Measurements from ENCODE around the gene BTD.
A peak's percentile ranks its signal among the peaks of the same experiment; 100 is the strongest.
"Not testable (repeated sequence)": the region's sequence is repeated elsewhere in the genome, so short reads cannot be mapped to it uniquely, and the experiment has no call there.

BTD gene

GRCh38 chr3:15612001-15612400, 10.5 kb downstream of the BTD start:
- Histone ChIP-seq H3K4me1 (peaks cover 20% of the 10 kb centered on the region), H3K4me3 (no peak overlapping the region), H3K36me3 (replicated peaks) (no peaks in the 10 kb centered on the region), H3K27me3 (ENCODE audit: low read depth) (no peaks in the 10 kb centered on the region), H3K9me3 (no peaks in the 10 kb centered on the region)
- in situ Hi-C loops (cut with MboI; ENCODE audit: low sequenced_read_pairs) = no loop called here
- peak in 1 of 2 experiments; percentile 61 for DNase-seq (ENCODE audit: low spot score in 2 of 2)

DNA sequence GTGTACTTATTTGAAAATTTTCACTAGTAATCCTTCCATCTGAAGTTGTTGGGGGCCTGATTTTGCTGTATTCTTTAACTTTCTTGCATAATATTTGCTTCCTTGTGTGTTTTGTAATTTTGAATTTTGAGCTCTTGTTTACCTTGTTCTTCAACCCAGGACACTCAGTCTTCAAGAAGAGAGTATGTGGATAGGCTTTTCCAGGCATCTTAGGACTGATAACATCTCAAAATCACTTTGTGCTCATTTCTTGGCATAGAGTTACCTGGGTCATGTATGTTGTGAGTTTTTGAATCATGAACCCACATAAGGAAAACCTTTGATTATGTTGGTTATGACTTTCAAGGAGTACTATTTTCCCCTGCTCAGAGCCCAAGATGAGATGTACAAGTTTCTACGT, 13.4 kb downstream of the BTD start:
- in situ Hi-C loops (cut with MboI; ENCODE audit: low sequenced_read_pairs) = no loop called here
- Histone ChIP-seq H3K27me3 (ENCODE audit: low read depth) (no peaks in the 10 kb centered on the region), H3K4me3 (no peak overlapping the region), H3K4me1 (peaks cover 17% of the 10 kb centered on the region), H3K36me3 (replicated peaks) (no peaks in the 10 kb centered on the region), H3K9me3 (no peaks in the 10 kb centered on the region)
- DNase-seq (ENCODE audit: low spot score in 2 of 2) = no peak

DNA sequence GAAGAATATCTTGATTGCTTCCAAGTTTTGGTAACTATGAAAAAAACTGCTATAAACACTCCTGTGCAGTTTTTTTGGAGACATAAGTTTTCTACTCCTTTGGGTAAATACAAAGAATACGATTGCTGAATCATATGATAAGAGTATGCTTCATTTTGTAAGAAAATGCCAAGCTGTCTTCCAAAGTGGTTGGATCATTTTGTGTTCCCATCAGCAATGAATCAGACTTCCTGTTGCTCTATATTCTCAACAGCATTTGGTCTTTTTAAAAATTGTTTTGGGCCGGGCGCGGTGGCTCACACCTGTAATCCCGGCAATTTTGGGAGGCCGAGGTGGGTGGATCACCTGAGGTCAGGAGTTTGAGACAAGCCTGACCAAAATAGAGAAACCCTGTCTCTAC, 14.5 kb downstream of the BTD start:
- Histone ChIP-seq H3K27me3 (ENCODE audit: low read depth) (no peaks in the 10 kb centered on the region), H3K9me3 (no peaks in the 10 kb centered on the region), H3K4me1 (peaks cover 17% of the 10 kb centered on the region), H3K36me3 (replicated peaks) (no peaks in the 10 kb centered on the region), H3K4me3 (no peak overlapping the region)
- in situ Hi-C loops (cut with MboI; ENCODE audit: low sequenced_read_pairs) = no loop called here
- no peak for DNase-seq (ENCODE audit: low spot score in 2 of 2)

- in situ Hi-C loops (cut with MboI; ENCODE audit: low sequenced_read_pairs); DNase-seq (ENCODE audit: low spot score in 2 of 2): not testable (repeated sequence)
Observed at GRCh38 chr3:15619659-15620464, 18.3 kb downstream of the BTD start.

GRCh38 chr3:15623535-15624440, 22.2 kb downstream of the BTD start:
- no peak for DNase-seq (ENCODE audit: low spot score in 2 of 2)
- in situ Hi-C loops (cut with MboI; ENCODE audit: low sequenced_read_pairs) = no loop called here
- Histone ChIP-seq H3K4me3 (no peak overlapping the region), H3K36me3 (replicated peaks) (no peaks in the 10 kb centered on the region), H3K4me1 (no peaks in the 10 kb centered on the region), H3K27me3 (ENCODE audit: low read depth) (no peaks in the 10 kb centered on the region), H3K9me3 (peaks cover 2% of the 10 kb centered on the region; the same call in 1 of the 2 replicates)

More at GRCh38 chr3:15619659-15620464, 18.3 kb downstream of the BTD start:
- not testable (repeated sequence) for H3K27me3 ChIP-seq (ENCODE audit: low read depth); H3K4me1 ChIP-seq; H3K4me3 ChIP-seq; H3K9me3 ChIP-seq; H3K36me3 ChIP-seq (replicated peaks)

- H3K36me3 ChIP-seq (replicated peaks) = no peaks in the 10 kb centered on the region
- no peaks in the 10 kb centered on the region; the same call in 1 of the 2 replicates for H3K27me3 ChIP-seq (ENCODE audit: low read depth)
- DNase-seq (ENCODE audit: low spot score in 2 of 2) = no peak
- in situ Hi-C loops (cut with MboI; ENCODE audit: low sequenced_read_pairs) = no loop called here
- no peak overlapping the region for H3K4me3 ChIP-seq
- peaks cover 22% of the 10 kb centered on the region for H3K4me1 ChIP-seq
- H3K9me3 ChIP-seq = no peaks in the 10 kb centered on the region
Observed at GRCh38 chr3:15628967-15629366, 27.4 kb downstream of the BTD start.

- H3K27me3 ChIP-seq (ENCODE audit: low read depth) = no peaks in the 10 kb centered on the region; the same call in 1 of the 2 replicates
- DNase-seq (ENCODE audit: low spot score in 2 of 2) = peak; percentile 70 to 85
- no peaks in the 10 kb centered on the region for H3K36me3 ChIP-seq (replicated peaks)
- peaks cover 24% of the 10 kb centered on the region for H3K4me1 ChIP-seq
- no peak overlapping the region for H3K4me3 ChIP-seq
- in situ Hi-C loops (cut with MboI; ENCODE audit: low sequenced_read_pairs) = no loop called here
- no peaks in the 10 kb centered on the region for H3K9me3 ChIP-seq
Observed at GRCh38 chr3:15629860-15630597, 28.5 kb downstream of the BTD start.

GRCh38 chr3:15630646-15631350, 29.3 kb downstream of the BTD start:
- peak in 1 of 2 experiments; percentile 31 for DNase-seq (ENCODE audit: low spot score in 2 of 2)
- Histone ChIP-seq H3K4me1 (peaks cover 24% of the 10 kb centered on the region), H3K4me3 (no peak overlapping the region), H3K9me3 (no peaks in the 10 kb centered on the region), H3K36me3 (replicated peaks) (no peaks in the 10 kb centered on the region), H3K27me3 (ENCODE audit: low read depth) (no peaks in the 10 kb centered on the region; the same call in 1 of the 2 replicates)
- in situ Hi-C loops (cut with MboI; ENCODE audit: low sequenced_read_pairs) = no loop called here

DNA sequence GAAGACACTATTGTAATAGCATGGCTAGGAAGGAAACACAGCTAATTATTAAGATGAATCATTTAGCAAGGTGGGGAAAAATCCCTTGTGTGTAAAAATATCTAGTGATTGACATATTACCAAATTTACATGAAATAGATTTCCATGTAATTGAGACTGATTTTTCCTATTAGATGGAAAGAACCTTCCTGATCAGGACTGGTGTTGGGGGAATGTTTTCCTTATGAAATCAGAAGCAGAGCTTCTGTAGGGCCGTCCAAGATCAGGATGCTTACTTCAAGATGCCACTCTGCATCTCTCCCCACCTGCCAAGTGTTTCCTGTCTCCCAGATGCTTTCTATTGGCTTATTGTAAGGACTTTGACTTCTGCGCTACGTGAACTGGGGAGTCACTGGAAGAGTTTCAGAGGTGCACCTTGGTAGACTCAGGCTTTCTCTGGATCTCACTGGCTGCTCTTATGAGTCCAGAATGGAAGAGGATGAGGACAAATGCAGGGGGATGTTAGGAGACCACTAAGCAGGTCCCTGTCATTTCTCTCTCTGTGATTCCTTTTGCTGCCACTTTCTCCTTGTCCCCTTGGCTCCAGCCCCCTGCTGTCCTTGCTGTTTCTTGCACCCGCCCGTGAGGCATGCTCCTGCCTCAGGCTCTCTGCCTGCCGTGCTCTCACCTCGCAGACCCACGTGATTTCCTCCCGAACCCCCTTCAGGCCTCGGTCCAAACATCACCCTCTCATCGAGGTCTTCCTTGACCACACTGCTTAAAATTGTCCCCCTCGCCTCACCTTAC, 30.1 kb downstream of the BTD start:
- no peak overlapping the region for H3K4me3 ChIP-seq
- in situ Hi-C loops (cut with MboI; ENCODE audit: low sequenced_read_pairs) = no loop called here
- no peaks in the 10 kb centered on the region for H3K9me3 ChIP-seq
- H3K4me1 ChIP-seq = peaks cover 24% of the 10 kb centered on the region
- no peak for DNase-seq (ENCODE audit: low spot score in 2 of 2)
- H3K36me3 ChIP-seq (replicated peaks) = no peaks in the 10 kb centered on the region
- no peaks in the 10 kb centered on the region; the same call in 1 of the 2 replicates for H3K27me3 ChIP-seq (ENCODE audit: low read depth)

- Histone ChIP-seq H3K9me3 (no peaks in the 10 kb centered on the region), H3K4me3 (no peak overlapping the region), H3K4me1 (peaks cover 24% of the 10 kb centered on the region), H3K36me3 (replicated peaks) (no peaks in the 10 kb centered on the region), H3K27me3 (ENCODE audit: low read depth) (no peaks in the 10 kb centered on the region; the same call in 1 of the 2 replicates)
- no peak for DNase-seq (ENCODE audit: low spot score in 2 of 2)
- in situ Hi-C loops (cut with MboI; ENCODE audit: low sequenced_read_pairs) = no loop called here
Observed at GRCh38 chr3:15632212-15632580, 30.7 kb downstream of the BTD start.

GRCh38 chr3:15633159-15633558, 31.6 kb downstream of the BTD start:
- H3K4me1 ChIP-seq = peaks cover 24% of the 10 kb centered on the region
- no peaks in the 10 kb centered on the region for H3K36me3 ChIP-seq (replicated peaks)
- DNase-seq (ENCODE audit: low spot score in 2 of 2) = peak; percentile 27 to 71
- H3K9me3 ChIP-seq = no peaks in the 10 kb centered on the region
- no peak overlapping the region for H3K4me3 ChIP-seq
- H3K27me3 ChIP-seq (ENCODE audit: low read depth) = no peaks in the 10 kb centered on the region; the same call in 1 of the 2 replicates
- in situ Hi-C loops (cut with MboI; ENCODE audit: low sequenced_read_pairs) = no loop called here

- no peaks in the 10 kb centered on the region for H3K9me3 ChIP-seq
- H3K27me3 ChIP-seq (ENCODE audit: low read depth) = no peaks in the 10 kb centered on the region; the same call in 1 of the 2 replicates
- H3K36me3 ChIP-seq (replicated peaks) = no peaks in the 10 kb centered on the region
- H3K4me1 ChIP-seq = peaks cover 24% of the 10 kb centered on the region
- in situ Hi-C loops (cut with MboI; ENCODE audit: low sequenced_read_pairs) = no loop called here
- no peak for DNase-seq (ENCODE audit: low spot score in 2 of 2)
- H3K4me3 ChIP-seq = no peak overlapping the region
Observed at GRCh38 chr3:15633766-15634598, 32.4 kb downstream of the BTD start.
